Prostate gland (tissue), 2 donors: ENCODE results near the gene B3GALT4.

Source experiments
- POLR2A ChIP-seq: fragments of 450-650 bp; IDR thresholded peaks from one replicate; pipeline ENCODE4 v1.6.1; 2016; ENCODE audit warnings: antibody characterized with exemption, mild to moderate bottlenecking
- TF ChIP-seq, protein P1 (sequence below), 4 experiments: fragments of 200-600 bp in 2 of 4; fragments of 450-650 bp in 2 of 4; sonication (generic) in 2 of 4; IDR thresholded peaks; 1 replicate in 3 of 4; 2 replicates in 1 of 4; pipeline ENCODE4 v1.5.1; 2016 to 2019; ENCODE audit warnings: antibody characterized with exemption in 4 of 4, mild to moderate bottlenecking in 2 of 4, moderate library complexity in 2 of 4

DNA sequence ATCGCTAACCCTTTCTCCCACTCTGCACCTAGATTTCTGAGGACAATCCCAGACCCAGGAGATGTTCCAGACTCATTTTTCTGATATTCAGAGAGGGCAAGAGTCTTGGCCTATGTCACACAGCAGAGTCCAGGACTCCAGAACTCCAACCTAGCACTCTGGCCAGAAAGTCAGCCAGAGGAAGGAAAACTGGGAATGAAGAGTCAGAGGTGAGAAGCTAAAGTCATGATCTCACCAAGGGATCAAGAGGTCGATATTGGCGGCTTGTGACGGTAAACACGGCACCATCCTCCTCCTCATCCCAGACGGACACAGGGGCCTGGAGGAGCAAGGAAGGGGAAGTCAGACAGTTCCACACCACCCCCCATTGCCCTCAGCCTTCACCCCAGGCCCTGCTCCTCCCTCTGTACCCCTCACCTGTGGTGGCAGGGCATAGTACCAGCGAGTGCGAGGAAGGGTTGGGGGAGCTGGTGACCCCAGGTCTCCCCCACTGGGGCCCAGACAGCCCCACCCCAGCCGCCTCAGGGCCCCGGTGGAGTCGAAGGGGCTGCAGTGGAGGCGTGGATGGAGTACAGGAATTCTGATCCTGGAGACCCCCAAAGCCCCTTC lies 20.0 kb downstream of the B3GALT4 start:
- no peak for TF ChIP-seq POLR2A
- TF ChIP-seq, protein P1, sequence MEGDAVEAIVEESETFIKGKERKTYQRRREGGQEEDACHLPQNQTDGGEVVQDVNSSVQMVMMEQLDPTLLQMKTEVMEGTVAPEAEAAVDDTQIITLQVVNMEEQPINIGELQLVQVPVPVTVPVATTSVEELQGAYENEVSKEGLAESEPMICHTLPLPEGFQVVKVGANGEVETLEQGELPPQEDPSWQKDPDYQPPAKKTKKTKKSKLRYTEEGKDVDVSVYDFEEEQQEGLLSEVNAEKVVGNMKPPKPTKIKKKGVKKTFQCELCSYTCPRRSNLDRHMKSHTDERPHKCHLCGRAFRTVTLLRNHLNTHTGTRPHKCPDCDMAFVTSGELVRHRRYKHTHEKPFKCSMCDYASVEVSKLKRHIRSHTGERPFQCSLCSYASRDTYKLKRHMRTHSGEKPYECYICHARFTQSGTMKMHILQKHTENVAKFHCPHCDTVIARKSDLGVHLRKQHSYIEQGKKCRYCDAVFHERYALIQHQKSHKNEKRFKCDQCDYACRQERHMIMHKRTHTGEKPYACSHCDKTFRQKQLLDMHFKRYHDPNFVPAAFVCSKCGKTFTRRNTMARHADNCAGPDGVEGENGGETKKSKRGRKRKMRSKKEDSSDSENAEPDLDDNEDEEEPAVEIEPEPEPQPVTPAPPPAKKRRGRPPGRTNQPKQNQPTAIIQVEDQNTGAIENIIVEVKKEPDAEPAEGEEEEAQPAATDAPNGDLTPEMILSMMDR (IDR thresholded peaks at IDR 0.05), result no peak
